Astrocyte of the spinal cord (primary cell): Measurements from ENCODE around the gene ZNF506.

ENCODE experiments used
- DNase-seq: peaks from one replicate; pipeline ENCODE4 v3.0.0; 2011; ENCODE audit warnings: low read depth, low spot score
- H3K4me3 ChIP-seq: 2 replicates; pipeline ENCODE4 v1.5.1; 2011; ENCODE audit warnings: low read depth, mild to moderate bottlenecking, low read length, moderate library complexity
- in situ Hi-C: cut with HindIII; loops from 2 replicates; pipeline ENCODE4 v1.10.0; 2017; ENCODE audit warnings: low sequenced_read_pairs
- TF ChIP-seq, protein P1 (sequence below): IDR thresholded peaks from 2 replicates; pipeline ENCODE4 v1.5.1; 2012; ENCODE audit warnings: low read depth, mild to moderate bottlenecking, low read length, inconsistent platforms

Gene ZNF506

DNA sequence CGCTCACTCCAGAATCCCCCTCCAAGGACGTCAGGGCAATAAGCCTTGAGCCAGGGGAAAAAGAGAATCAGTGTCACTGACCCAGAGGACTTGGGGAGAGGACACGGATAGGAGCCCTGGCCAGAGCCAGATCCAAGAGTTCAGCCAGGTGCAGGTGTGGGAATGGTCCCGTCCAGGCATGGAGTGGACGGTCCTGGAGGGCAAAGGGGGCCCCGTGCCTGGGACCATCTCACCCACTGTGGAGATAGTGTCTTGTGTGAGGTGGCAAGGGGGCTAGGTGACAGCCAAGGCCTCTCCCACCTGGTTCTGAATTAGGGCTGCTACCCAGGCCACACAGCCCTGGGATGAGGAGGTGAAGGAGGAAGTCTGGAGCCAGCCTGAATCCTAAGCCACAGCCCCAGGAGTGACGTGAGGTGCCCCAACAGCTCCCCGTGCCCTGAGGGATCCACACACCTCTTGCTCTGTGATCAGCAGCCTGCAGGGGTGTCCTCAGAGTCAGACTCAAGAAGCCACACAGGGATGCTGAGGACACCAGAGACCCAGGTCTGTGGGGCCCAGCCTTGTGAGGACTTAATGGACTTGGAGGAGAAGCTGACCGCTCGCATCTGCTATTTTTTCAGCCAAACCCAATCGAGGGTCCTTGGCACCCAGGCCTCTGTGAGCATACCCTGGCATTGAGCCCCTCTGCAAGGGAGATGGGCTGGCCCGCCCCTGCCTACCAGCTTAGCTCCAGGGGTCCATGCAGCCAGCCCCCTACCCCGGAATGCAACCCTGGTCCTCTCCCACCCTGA, 72.2 kb downstream of the ZNF506 start:
- in situ Hi-C loops, result no loop called here
- DNase-seq, result no peak
- TF ChIP-seq, protein P1, sequence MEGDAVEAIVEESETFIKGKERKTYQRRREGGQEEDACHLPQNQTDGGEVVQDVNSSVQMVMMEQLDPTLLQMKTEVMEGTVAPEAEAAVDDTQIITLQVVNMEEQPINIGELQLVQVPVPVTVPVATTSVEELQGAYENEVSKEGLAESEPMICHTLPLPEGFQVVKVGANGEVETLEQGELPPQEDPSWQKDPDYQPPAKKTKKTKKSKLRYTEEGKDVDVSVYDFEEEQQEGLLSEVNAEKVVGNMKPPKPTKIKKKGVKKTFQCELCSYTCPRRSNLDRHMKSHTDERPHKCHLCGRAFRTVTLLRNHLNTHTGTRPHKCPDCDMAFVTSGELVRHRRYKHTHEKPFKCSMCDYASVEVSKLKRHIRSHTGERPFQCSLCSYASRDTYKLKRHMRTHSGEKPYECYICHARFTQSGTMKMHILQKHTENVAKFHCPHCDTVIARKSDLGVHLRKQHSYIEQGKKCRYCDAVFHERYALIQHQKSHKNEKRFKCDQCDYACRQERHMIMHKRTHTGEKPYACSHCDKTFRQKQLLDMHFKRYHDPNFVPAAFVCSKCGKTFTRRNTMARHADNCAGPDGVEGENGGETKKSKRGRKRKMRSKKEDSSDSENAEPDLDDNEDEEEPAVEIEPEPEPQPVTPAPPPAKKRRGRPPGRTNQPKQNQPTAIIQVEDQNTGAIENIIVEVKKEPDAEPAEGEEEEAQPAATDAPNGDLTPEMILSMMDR, result no peak
- no peak overlapping the region for H3K4me3 ChIP-seq

DNA sequence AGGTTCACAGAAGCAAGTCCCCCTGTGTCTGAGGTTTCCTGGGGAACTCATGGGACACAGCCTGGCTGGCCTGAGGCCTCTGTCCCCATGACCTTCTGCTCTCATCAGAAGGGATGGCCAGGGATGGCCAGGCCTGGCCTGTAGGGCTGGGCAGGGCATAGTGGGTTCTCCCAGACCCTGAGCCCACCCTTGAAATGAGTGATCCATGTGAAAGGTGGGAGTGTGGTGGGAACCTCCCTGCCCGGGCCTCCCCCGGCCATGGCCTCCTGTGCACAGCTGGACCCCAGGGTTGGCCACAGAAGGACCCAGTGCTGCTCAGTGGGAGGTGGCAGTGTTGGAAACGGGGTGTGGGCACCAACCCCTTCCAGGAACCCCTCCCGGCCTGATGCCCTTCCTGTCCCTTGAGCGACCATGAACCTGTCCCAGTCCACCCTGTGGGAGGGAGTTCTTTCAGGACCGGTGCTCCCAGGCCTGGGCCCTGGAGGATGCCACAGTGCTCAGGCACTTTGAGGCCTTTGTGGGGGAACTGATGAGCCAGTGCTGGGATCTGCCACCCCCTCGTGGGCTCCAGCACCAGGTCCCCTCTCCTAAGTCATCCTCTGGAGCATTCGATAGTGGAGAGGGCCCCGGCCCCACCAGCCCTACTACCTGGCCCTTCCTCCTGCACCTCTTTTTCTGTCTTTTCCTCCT, 73.2 kb downstream of the ZNF506 start:
- DNase-seq, result no peak
- TF ChIP-seq, protein P1, result no peak
- in situ Hi-C loops, result no loop called here
- no peak overlapping the region for H3K4me3 ChIP-seq

DNA sequence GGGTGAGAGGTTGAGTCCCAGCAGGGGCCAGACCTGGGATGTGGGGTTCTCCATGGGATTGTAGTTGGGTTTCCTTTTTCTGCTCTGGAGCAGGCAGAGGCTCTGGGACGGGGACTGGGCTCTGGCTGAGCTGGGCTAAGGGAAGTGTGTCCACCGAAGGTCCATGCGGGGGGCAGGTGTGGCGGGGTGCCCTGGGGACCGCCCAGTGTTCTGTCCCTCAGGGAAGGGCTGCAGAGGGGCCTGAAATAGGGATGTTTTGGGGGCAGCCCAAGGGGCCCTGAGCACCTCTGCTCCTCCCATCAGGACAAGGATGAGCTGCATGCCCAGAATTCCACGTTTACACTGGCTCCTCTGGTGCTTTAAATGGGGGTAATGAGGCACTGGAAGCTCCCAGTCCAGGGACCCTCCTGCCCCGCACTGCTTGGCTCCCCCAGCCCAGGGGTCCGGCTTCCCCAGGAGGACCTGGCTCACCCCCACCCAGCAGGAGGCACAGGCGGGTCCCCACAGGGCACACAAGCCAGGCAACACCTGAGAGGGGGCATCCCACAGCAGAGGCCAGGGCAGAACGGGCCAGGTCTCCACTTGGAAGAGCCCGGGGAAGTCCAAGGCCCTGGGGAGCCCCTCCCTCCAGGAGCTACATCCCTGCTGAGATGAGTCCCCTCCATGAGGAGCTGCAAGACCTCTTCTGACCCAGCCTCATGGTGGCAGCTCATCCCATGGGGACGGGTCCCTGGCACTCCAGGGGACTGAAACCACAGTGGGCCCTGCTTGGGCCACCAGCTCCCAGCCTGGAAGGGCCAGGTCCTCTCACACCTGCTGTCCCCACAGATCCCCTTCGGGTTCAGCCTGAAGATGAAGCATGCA, 74.0 kb downstream of the ZNF506 start:
- TF ChIP-seq, protein P1, result no peak
- no peak for DNase-seq
- no peak overlapping the region for H3K4me3 ChIP-seq
- in situ Hi-C loops, result no loop called here

DNA sequence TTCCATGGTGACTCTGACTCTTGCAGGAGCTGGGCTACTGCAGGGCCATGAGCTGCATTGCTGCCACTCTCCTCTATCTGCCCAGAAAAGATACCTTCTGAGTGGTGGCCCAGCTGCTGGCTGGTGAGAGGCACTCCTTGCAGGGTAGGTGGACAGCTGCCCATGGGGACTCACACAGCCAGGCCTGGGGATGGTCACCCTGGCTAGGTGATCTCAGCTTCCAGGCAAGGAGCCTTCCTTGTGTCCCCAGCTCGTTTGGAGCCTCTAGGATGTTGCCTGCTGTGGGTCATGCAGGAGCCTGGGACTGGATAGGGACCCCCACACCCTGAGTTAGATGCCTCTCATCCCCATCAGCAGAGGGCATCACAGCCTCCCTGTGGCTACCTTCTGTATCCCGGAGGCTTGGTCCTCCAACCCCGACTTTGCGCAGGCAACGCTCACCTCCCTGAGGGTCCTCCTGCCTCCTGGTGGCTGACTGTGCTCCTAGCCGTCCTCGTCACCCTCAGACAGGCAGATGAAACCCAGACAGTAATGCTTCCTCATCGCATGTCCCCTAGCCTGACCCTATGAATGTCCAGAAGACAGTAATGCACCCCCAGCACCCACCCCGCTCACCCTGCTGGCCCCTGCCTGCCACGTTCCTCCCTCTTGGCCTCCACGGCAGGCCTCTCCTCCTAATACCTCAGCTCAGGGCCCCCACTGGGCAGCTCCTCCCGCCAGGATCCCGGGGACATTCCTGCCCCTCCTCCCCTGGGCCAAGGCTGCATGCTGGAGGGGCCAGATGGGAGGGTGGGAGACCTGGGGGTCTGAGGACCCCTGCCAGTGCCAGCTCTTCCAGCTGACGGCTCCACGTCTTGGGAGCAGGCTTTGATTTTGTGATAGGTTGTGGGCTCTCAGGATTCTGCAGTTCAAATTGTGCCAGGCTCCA, 75.0 kb downstream of the ZNF506 start:
- TF ChIP-seq, protein P1, result no peak
- in situ Hi-C loops, result no loop called here
- H3K4me3 ChIP-seq, result no peak overlapping the region
- DNase-seq, result no peak

DNA sequence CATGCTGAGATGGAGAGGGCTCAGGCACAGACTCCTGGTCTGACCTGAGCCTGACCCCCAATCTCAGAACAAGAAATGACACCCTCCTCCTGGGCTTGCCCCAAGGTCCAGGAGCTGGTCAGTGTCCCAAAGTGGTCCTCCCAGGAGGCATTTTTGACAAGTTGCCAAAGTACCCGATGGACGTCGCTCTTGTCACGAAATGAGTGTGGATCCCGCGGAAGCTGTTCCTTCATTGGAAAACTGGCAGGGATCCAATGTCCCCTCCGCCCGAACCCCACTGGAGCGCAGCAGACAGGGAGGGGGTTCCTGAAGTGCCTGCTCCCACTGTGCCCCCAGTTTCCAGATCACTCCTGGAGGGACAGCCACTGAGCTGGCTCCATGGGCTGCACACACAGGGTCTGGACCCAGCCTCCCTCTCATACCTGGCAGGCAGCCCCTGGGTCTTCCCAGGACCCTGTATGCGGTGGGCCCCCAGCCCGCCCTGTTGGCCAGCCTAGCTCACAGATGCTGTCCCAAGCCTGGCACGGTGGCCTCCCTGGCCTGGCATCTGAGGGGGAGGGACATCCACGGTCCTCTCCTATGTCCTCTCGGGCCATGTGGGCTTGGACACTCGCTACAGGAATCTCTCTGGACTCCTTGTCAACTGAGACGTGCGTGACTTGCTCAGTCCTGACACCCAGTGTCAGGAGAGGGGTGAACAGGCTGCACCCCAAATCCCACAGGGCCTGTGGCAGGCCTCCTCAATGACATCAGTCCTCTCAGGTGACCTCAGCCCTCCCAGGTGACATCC, 75.9 kb downstream of the ZNF506 start:
- in situ Hi-C loops, result no loop called here
- TF ChIP-seq, protein P1, result no peak
- no peak for DNase-seq
- no peak overlapping the region for H3K4me3 ChIP-seq
